Activated CD4-positive, alpha-beta T cell treated with anti-CD3 and anti-CD28 coated beads for 4 hours (primary cell): ENCODE data around the gene OCEL1.

Experiments used
- DNase-seq, 2 donors: peaks; one replicate each; pipeline ENCODE4 v3.0.0-alpha.2; 2020

Gene OCEL1

GRCh38 chr19:17240826-17241399, 14.9 kb downstream of the OCEL1 start:
- DNase-seq = no peak

GRCh38 chr19:17242431-17243208, 16.6 kb downstream of the OCEL1 start:
- no peak for DNase-seq

DNA sequence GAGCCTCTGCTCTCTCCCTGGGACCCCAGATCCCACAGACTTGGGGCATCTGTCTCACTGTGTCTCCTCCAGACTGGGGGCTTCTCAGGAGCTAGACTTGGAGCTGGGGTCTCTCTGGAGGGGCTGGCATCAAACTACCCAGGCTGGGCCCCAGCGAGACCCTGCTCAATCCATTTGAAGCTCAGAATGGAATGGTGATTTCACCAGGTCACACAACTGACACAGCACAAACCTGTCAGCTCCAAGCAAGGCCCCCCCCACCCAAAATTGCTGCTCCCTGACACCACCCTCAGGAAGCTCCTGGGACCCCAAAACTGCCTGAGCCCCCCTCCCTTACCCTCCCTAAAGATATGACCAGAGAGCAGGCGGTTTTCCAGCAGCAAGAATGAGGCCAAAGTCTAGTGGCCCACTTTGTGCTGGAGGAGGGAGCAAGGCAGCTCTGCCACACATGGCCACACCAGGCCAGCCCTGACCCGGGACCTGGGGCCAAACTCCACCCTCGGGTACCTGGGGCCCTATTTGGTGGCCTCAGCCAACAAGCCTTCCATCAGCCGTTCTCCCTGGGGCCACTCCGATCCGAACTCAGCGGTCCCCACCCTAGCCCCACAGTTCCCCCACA, 17.3 kb downstream of the OCEL1 start:
- no peak for DNase-seq

GRCh38 chr19:17243830-17244617, 18.0 kb downstream of the OCEL1 start:
- DNase-seq = no peak

DNA sequence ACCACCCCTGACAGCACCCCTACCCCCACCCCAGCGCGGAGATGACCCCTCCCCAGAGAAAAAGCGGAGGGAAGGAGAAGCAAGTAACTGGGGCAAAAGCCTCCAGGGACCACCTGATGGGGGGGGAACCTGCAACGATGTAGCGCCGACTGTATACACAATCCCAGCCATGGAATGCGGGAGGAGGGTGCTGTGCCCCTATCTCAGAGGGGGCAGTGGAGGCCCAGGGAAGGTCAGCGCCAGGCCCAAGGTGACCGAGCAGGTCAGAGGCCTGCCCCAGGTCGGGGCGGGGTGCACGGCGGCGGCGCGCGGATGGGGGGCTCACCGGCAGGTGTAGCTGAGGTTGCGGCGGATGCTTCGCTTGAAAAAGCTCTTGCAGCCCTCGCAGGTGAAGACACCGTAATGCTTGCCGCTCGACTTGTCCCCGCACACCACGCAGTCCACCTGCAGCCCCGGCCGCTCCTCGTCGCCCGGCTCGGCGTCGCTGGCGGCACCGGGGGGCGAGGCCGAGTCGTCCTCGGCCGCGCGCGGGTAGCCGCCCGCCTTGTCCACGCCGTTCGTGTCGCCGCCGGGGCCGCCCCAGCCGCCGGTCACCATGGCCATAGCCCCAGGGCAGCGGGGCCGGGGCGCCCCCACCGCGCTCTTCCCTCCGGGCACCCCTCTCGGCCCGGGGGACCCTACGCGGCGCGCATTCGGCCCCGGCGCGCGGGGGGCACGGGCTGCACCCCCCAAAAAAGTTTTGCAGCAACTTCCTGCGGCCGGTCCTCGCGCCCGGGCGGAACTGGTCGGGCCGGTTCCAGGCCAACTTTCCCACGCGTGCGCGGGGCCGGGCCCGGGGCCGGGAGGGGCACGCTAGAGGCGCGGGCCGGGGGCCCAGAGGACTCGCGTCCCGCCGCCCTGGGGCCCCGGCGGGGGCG, 18.9 kb downstream of the OCEL1 start:
- DNase-seq = no peak

DNA sequence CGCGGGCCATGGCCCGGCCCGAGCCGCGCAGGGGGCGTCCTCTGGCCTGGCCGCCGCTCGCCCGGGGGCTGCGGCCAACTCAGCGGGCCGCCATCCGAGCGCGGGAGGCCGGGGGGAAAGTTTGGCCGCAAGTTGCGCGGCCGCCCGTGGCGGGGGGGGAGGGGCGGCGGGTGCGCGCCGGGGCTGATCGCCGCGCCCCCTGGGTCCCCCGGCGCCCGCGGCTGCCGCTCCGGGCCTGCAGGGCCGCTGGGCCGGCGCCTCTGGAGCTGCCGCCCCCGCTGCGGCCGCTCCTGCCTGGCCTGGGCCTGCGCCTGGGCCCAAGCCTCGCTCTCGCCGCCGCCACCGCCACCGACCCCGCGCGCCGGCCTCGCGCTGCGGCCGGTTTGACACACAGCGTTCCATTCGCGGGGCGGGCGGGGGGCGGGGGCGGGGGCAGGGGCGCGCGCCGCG, 19.5 kb downstream of the OCEL1 start, which contains the start of gene NR2F6:
Gene NR2F6 (minus strand): TSS at position 385 of the 450 bp plus-strand sequence. CDS start 699 bp downstream, outside the sequence.
- no peak for DNase-seq

- no peak for DNase-seq
Observed at GRCh38 chr19:17246681-17247425, 20.8 kb downstream of the OCEL1 start.

GRCh38 chr19:17248011-17248776, 22.2 kb downstream of the OCEL1 start:
- DNase-seq = no peak

GRCh38 chr19:17249887-17250548, 24.0 kb downstream of the OCEL1 start:
- DNase-seq = no peak

- DNase-seq = no peak
Observed at GRCh38 chr19:17254636-17255035, 28.6 kb downstream of the OCEL1 start.

DNA sequence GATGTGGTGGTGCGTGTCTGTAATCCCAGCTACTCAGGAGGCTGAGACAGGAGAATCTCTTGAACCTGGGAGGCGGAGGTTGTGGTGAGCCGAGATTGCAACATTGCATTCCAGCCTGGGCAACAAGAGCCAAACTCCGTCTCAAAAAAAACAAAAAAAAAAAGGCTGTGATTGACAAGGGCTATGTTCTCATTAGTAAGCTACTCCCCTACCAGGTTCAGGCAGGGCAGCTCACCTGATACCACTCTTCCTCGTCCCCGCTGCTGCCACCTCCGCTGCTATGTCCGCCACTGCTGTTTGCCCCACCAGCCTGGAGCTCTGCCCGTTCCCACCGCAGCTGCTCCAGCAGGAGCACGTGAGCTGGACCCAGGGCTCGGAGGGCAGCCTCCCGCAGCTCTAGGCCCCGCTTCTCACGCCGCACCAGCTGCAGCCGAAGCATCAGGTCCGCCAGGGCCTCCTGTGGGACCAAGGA, 29.2 kb downstream of the OCEL1 start:
- no peak for DNase-seq

GRCh38 chr19:17256130-17256529, 30.1 kb downstream of the OCEL1 start:
- no peak for DNase-seq

DNA sequence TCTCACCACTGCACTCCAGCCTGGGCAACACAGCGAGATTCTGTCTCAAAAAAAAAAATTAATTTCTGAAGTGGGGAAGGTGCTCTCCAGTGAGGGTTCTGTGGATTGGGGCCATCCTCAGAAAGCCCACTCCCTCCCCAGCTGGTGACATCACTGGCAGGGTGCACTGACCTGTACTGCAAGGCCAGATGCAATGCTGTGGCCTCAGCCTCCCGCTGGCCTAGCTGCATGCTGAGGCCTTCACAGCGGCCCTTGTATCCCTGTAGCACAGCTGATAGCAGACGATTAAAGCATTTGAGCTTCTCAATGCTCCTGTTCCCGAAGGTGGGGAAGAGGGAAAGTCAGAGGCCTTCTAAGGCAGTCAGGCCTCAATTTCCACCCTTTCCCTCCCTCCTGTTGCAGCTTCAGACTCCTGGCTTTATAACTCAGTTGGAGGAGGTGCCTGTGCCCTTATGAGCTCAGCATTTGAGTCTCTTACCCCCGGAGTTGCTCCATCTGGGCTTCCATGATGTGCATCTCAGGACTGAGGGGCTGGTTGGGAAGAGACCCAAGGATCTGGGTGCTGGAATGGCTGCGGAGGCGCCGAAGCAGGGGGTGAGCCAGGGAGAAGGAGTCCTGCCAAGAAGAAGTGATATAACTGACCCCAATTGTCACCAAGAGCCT, 33.2 kb downstream of the OCEL1 start:
- DNase-seq = no peak

GRCh38 chr19:17259934-17260333, 33.9 kb downstream of the OCEL1 start:
- no peak for DNase-seq

DNA sequence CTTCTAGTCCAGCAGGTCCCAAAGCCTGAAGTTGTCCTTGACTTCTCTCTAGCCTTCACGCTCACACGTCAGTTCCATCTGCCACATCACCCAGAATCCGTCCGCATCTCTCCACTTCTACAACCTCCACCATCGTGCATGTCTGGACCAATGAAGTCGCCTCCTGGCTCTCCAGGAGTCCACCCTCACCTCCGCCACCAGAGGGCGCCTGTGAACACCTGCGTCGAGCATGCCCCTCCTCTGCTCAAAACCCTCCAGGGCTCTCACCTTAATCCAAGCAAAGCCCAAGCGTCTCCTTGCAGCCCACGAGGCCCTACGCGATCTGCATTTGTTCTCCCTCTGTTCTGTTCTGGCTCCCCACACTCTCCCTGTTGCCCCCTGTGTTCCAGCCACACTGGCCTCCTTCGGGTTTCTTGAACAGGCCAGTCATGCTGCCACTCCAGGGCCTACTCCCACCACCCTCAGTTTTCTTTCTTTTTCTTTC, 34.9 kb downstream of the OCEL1 start:
- peak; percentile 86 to 89 for DNase-seq

GRCh38 chr19:17262557-17262956, 36.5 kb downstream of the OCEL1 start:
- no peak for DNase-seq

- no peak for DNase-seq
Observed at GRCh38 chr19:17263712-17264640, 38.0 kb downstream of the OCEL1 start.

DNA sequence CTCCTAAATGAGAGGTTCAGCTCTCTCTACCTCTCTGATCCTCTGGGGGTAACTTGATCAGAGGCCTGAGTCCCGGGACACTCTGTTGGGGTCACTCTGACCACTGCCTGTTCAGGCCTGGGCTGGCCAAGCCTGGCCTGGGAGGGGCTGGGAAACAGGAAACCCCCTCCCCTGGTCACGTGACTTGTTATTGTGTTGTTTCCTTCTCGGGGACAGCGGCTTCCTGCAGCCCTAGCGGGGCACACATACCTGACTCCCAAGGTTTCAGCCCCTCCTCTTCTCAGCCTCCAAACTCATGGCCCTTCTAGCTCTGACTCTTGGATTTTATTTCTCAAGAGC, 38.6 kb downstream of the OCEL1 start, which contains the start of gene USHBP1:
Gene USHBP1 (minus strand): TSS at position 105 of the 339 bp plus-strand sequence. CDS start 446 bp downstream, outside the sequence.
- DNase-seq = no peak
